Measurements from ENCODE around the gene GPATCH1.

Gene GPATCH1

DNA sequence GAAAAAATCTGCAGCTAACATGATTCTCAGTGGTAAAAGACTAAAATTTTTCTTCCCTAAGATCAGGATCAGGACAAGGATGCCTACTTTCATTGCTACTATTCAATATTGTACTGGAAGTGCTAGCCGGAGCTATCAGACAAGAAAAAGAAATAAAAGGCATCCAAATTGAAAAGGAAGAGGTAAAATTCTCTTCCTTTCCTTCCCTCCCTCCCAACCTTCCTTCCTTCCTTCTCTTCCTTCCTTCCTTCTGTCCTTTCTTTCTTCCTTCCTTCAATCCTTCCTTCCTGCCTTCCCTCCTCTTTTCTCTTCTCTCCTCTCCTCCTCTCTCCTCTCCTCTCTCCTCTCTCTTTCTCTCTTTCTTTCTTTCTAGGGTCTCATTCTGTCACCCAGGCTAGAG lies 86.5 kb downstream of the GPATCH1 start:
- ChIA-PET CTCF (no interaction called here), POLR2A (no interaction called here)
- no peak for DNase-seq (ENCODE audit: extremely low spot score)
- no peak for TF ChIP-seq BHLHE40 (IDR thresholded peaks at IDR 0.05; ENCODE audit: borderline replicate concordance)
- no peak for TF ChIP-seq LEF1 (IDR thresholded peaks at IDR 0.05; ENCODE audit: borderline replicate concordance)
- TF ChIP-seq CTBP1 (IDR thresholded peaks at IDR 0.05; ENCODE audit: borderline replicate concordance) = no peak
- no peak for TF ChIP-seq TARDBP (IDR thresholded peaks at IDR 0.05)
- no peak for TF ChIP-seq FOXK2 (IDR thresholded peaks at IDR 0.05)
- no peak for TF ChIP-seq HDGF (IDR thresholded peaks at IDR 0.05; ENCODE audit: borderline replicate concordance)
- TF ChIP-seq FOXM1 (IDR thresholded peaks at IDR 0.05; ENCODE audit: borderline replicate concordance) = no peak
- TF ChIP-seq NFRKB (IDR thresholded peaks at IDR 0.05) = no peak

DNA sequence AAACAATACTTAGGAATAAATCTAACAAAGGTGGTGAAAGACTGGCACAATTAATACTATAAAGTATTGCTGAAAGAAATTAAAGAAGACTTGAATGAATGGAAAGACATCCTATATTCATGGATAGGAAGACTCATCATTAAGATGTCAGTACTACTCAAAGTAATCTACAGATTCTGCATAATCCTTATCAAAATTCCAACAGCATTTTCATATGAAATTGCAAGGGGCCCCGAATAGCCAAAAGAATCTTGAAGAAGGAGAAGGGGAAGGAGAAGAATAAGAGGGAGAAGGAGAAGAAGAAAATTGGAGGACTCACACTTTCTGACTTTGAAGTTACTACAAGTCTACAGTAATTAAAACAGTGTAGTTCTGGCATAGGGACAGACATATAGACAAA lies 87.5 kb downstream of the GPATCH1 start:
- TF ChIP-seq SUZ12 (IDR thresholded peaks at IDR 0.05) (no peak), FOXA1 (IDR thresholded peaks at IDR 0.05) (no peak), L3MBTL2 (conservative IDR thresholded peaks at IDR 0.05) (no peak), BHLHE40 (IDR thresholded peaks at IDR 0.05; ENCODE audit: borderline replicate concordance) (no peak), ARNT (IDR thresholded peaks at IDR 0.05) (no peak), LEF1 (IDR thresholded peaks at IDR 0.05; ENCODE audit: borderline replicate concordance) (no peak), CTBP1 (IDR thresholded peaks at IDR 0.05; ENCODE audit: borderline replicate concordance) (no peak)
- ChIA-PET POLR2A (no interaction called here), CTCF (no interaction called here)
- DNase-seq (ENCODE audit: extremely low spot score) = no peak

DNA sequence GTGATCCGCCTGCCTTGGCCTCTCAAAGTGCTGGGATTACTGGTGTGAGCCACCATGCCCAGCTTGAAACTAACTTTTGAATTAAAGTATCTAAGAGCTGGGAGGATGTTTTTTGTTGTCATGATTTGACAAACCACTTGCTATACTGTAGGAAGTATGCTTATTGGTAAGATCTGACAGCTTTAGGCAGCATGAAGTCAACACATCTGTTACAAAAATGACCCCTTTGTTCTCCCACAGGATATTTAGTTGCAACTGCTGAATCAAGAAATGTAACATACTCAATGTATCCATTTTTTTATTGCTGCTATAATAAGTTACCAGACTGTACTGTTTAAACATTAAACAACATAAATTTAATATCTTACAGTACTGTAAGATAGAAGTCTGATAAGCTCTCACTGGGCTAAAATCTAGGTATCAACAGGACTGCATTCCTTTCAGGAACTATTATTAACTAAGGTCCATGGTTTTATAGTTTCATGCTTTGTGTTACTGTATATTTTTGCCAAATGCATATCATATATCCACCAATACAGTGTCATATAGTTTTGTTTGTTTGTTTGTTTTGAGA lies 90.3 kb downstream of the GPATCH1 start:
- DNase-seq (ENCODE audit: extremely low spot score) = no peak
- ChIA-PET POLR2A (no interaction called here), CTCF (no interaction called here)
- no peak for TF ChIP-seq CTBP1 (IDR thresholded peaks at IDR 0.05; ENCODE audit: borderline replicate concordance)
- TF ChIP-seq FOXM1 (IDR thresholded peaks at IDR 0.05; ENCODE audit: borderline replicate concordance) = no peak
- no peak for TF ChIP-seq HDGF (IDR thresholded peaks at IDR 0.05; ENCODE audit: borderline replicate concordance)
- TF ChIP-seq, protein P1, sequence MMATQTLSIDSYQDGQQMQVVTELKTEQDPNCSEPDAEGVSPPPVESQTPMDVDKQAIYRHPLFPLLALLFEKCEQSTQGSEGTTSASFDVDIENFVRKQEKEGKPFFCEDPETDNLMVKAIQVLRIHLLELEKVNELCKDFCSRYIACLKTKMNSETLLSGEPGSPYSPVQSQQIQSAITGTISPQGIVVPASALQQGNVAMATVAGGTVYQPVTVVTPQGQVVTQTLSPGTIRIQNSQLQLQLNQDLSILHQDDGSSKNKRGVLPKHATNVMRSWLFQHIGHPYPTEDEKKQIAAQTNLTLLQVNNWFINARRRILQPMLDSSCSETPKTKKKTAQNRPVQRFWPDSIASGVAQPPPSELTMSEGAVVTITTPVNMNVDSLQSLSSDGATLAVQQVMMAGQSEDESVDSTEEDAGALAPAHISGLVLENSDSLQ (IDR thresholded peaks at IDR 0.05) = no peak
- TF ChIP-seq NFRKB (IDR thresholded peaks at IDR 0.05) = no peak
- TF ChIP-seq LEF1 (IDR thresholded peaks at IDR 0.05; ENCODE audit: borderline replicate concordance) = no peak
- no peak for TF ChIP-seq SUZ12 (IDR thresholded peaks at IDR 0.05)
- no peak for TF ChIP-seq FOXA1 (IDR thresholded peaks at IDR 0.05)
- no peak for TF ChIP-seq ELF4 (IDR thresholded peaks at IDR 0.05)
- TF ChIP-seq BHLHE40 (IDR thresholded peaks at IDR 0.05; ENCODE audit: borderline replicate concordance) = no peak
- TF ChIP-seq SP1 (IDR thresholded peaks at IDR 0.05) = no peak
- no peak for TF ChIP-seq ZNF384 (IDR thresholded peaks at IDR 0.05)
- no peak for TF ChIP-seq ARNT (IDR thresholded peaks at IDR 0.05)
- TF ChIP-seq L3MBTL2 (conservative IDR thresholded peaks at IDR 0.05) = no peak
- no peak for TF ChIP-seq TARDBP (IDR thresholded peaks at IDR 0.05)
- no peak for TF ChIP-seq FOXK2 (IDR thresholded peaks at IDR 0.05)

DNA sequence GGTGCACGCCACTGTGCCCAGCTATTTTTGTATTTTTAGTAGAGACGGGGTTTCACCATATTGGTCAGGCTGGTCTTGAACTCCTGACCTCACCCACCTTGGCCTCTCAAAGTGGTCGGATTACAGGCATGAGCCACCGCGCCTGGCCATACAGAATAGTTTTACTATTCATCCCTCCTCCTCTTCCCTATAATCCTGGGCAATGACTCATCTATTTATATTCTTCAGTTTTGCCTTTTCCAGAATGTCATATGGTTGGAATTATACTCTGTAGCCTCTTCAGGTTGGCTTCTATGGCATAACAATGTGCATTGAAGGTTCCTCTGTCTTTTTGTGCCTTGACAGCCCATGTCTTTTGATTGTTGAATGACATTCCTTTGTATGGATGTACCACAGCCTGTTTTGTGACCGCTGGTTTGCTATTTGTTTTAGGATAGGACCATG lies 91.0 kb downstream of the GPATCH1 start:
- DNase-seq (ENCODE audit: extremely low spot score) = no peak
- TF ChIP-seq NFRKB (IDR thresholded peaks at IDR 0.05) = no peak
- no peak for TF ChIP-seq L3MBTL2 (conservative IDR thresholded peaks at IDR 0.05)
- no peak for TF ChIP-seq ARNT (IDR thresholded peaks at IDR 0.05)
- no peak for TF ChIP-seq LEF1 (IDR thresholded peaks at IDR 0.05; ENCODE audit: borderline replicate concordance)
- no peak for TF ChIP-seq HDGF (IDR thresholded peaks at IDR 0.05; ENCODE audit: borderline replicate concordance)
- no peak for TF ChIP-seq ZNF384 (IDR thresholded peaks at IDR 0.05)
- TF ChIP-seq SUZ12 (IDR thresholded peaks at IDR 0.05) = no peak
- no peak for TF ChIP-seq FOXM1 (IDR thresholded peaks at IDR 0.05; ENCODE audit: borderline replicate concordance)
- TF ChIP-seq, protein P1 (IDR thresholded peaks at IDR 0.05) = no peak
- TF ChIP-seq BHLHE40 (IDR thresholded peaks at IDR 0.05; ENCODE audit: borderline replicate concordance) = no peak
- TF ChIP-seq SP1 (IDR thresholded peaks at IDR 0.05) = no peak
- TF ChIP-seq TARDBP (IDR thresholded peaks at IDR 0.05) = no peak
- no peak for TF ChIP-seq ELF4 (IDR thresholded peaks at IDR 0.05)
- TF ChIP-seq FOXA1 (IDR thresholded peaks at IDR 0.05) = no peak
- no peak for TF ChIP-seq FOXK2 (IDR thresholded peaks at IDR 0.05)
- no peak for TF ChIP-seq CTBP1 (IDR thresholded peaks at IDR 0.05; ENCODE audit: borderline replicate concordance)
- CTCF ChIA-PET = interaction anchor here (1.0 kb wide), 1 partner anchor 12 kb away, joined by 6 read pairs; no protein-coding TSS in a partner anchor
- POLR2A ChIA-PET = no interaction called here

DNA sequence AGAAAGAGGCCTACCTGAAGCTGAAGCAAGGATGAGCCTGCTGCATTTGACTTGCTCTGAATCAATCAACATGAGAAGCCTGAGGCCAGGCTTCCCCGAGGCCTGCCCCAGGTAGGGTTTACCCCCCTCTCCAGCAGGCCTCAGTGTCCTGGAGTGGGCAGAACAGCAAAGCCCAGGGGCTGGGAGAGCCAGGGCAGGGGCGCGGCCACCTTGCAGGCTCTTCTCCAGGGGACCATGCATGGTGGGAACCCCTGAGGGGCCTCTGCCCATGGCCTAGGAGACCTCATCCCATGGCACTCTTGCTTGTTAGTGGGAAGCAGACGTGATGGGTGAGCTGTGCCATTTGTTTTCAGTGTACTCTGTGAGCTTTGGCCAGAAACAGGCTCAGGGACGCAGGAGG lies 93.2 kb downstream of the GPATCH1 start:
- TF ChIP-seq SUZ12 (IDR thresholded peaks at IDR 0.05) (no peak), LEF1 (IDR thresholded peaks at IDR 0.05; ENCODE audit: borderline replicate concordance) (no peak), TARDBP (IDR thresholded peaks at IDR 0.05) (no peak), FOXK2 (IDR thresholded peaks at IDR 0.05) (no peak), L3MBTL2 (conservative IDR thresholded peaks at IDR 0.05) (no peak), SP1 (IDR thresholded peaks at IDR 0.05) (no peak), ZNF384 (IDR thresholded peaks at IDR 0.05) (no peak), ARNT (IDR thresholded peaks at IDR 0.05) (no peak), FOXA1 (IDR thresholded peaks at IDR 0.05) (no peak)
- TF ChIP-seq, protein P1 (IDR thresholded peaks at IDR 0.05) = no peak
- no peak for DNase-seq (ENCODE audit: extremely low spot score)
- CTCF ChIA-PET = interaction anchor here (1.3 kb wide), 1 partner anchor 10 kb away, joined by 6 read pairs; no protein-coding TSS in a partner anchor
- POLR2A ChIA-PET = interaction anchor here (1.0 kb wide), 1 partner anchor 12 kb away, joined by 4 read pairs; no protein-coding TSS in a partner anchor
